MM.1S (cell line): ENCODE data around the gene SMC4.

Source experiments
- EZH2 ChIP-seq: fragments of 300-600 bp; sonication (generic); optimal IDR thresholded peaks from 2 replicates; pipeline ENCODE3; 2017; ENCODE audit warnings: low read depth, mild to moderate bottlenecking, antibody characterized with exemption, low read length, mixed read lengths
- EZH2phosphoT487 ChIP-seq: fragments of 300-600 bp; sonication (generic); IDR thresholded peaks from 2 replicates; pipeline ENCODE4 v1.6.1; 2018; ENCODE audit warnings: antibody characterized with exemption, low read length
- TF ChIP-seq, protein P1 (sequence below): fragments of 300-600 bp; sonication (generic); IDR thresholded peaks from 2 replicates; pipeline ENCODE4 v1.5.1; 2016; ENCODE audit warnings: antibody characterized with exemption, low read length, mixed read lengths

DNA sequence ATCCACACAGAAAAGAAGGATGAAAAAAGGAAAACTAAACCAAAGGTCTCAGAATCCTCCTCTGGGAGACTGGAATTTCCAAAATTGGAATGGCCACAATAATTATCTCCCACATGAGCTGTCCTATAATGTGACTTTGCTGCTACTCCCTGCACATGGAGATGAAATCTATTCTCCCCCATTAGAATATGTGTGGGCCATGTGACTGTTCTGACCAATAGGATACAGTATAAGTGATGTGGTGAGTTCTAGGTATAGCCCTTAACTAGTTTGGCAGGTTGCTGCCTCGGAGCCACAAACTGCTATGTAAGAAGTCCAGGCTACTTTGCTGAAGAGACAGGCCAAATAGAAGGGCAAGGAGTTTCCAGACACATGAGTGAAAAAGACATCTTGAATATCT is 45.0 kb downstream of the SMC4 start:
- TF ChIP-seq EZH2 (no peak), EZH2phosphoT487 (no peak)
- TF ChIP-seq, protein P1, sequence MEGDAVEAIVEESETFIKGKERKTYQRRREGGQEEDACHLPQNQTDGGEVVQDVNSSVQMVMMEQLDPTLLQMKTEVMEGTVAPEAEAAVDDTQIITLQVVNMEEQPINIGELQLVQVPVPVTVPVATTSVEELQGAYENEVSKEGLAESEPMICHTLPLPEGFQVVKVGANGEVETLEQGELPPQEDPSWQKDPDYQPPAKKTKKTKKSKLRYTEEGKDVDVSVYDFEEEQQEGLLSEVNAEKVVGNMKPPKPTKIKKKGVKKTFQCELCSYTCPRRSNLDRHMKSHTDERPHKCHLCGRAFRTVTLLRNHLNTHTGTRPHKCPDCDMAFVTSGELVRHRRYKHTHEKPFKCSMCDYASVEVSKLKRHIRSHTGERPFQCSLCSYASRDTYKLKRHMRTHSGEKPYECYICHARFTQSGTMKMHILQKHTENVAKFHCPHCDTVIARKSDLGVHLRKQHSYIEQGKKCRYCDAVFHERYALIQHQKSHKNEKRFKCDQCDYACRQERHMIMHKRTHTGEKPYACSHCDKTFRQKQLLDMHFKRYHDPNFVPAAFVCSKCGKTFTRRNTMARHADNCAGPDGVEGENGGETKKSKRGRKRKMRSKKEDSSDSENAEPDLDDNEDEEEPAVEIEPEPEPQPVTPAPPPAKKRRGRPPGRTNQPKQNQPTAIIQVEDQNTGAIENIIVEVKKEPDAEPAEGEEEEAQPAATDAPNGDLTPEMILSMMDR, result no peak
